Activated T-cell treated with anti-CD3 and anti-CD28 coated beads for 48 hours (primary cell): Measurements from ENCODE around the gene SLX9.
A peak's percentile ranks its signal among the peaks of the same experiment; 100 is the strongest.

Source experiments
- DNase-seq: peaks from one replicate; pipeline ENCODE4 v3.0.0-alpha.2; 2020; ENCODE audit warnings: low read depth

SLX9 gene

GRCh38 chr21:44930543-44930981 lies 9.3 kb upstream of the SLX9 start:
- no peak for DNase-seq

- no peak for DNase-seq
Measured at GRCh38 chr21:44931137-44931500, 8.7 kb upstream of the SLX9 start.

GRCh38 chr21:44931501-44932407 lies 8.1 kb upstream of the SLX9 start:
- no peak for DNase-seq

GRCh38 chr21:44932408-44933181 lies 7.2 kb upstream of the SLX9 start:
- DNase-seq: peak; percentile 60

- no peak for DNase-seq
Measured at GRCh38 chr21:44933199-44933917, 6.5 kb upstream of the SLX9 start.

- no peak for DNase-seq
Measured at GRCh38 chr21:44933918-44934260, 5.9 kb upstream of the SLX9 start.

- no peak for DNase-seq
Measured at GRCh38 chr21:44934276-44934675, 5.6 kb upstream of the SLX9 start.

GRCh38 chr21:44934797-44935532 lies 4.9 kb upstream of the SLX9 start:
- no peak for DNase-seq

- no peak for DNase-seq
Measured at GRCh38 chr21:44935533-44935927, 4.3 kb upstream of the SLX9 start.

- DNase-seq: no peak
Measured at GRCh38 chr21:44938772-44939531, 877 bp upstream of the SLX9 start.

GRCh38 chr21:44940116-44940631 lies 345 bp downstream of the SLX9 start:
- no peak for DNase-seq

GRCh38 chr21:44941567-44941966 lies 1.7 kb downstream of the SLX9 start:
- no peak for DNase-seq

GRCh38 chr21:44942566-44942965 lies 2.7 kb downstream of the SLX9 start:
- no peak for DNase-seq

GRCh38 chr21:44943005-44943685 lies 3.3 kb downstream of the SLX9 start:
- DNase-seq: no peak

GRCh38 chr21:44943686-44944550 lies 4.1 kb downstream of the SLX9 start:
- DNase-seq: no peak

GRCh38 chr21:44944596-44944995 lies 4.8 kb downstream of the SLX9 start:
- DNase-seq: no peak

- DNase-seq: no peak
Measured at GRCh38 chr21:44946254-44947041, 6.6 kb downstream of the SLX9 start.

- no peak for DNase-seq
Measured at GRCh38 chr21:44947111-44947929, 7.5 kb downstream of the SLX9 start.
